ENCODE results near the gene NACC1. TPM values are rescaled to one million over a fixed set of nuclear protein-coding genes. Genes with fewer than 3 reads are reported as not detected.

NACC1 gene
- total and polyA plus RNA-seq, 2 donors (not counting 3 experiments of a cell fraction or from before 2014, with no cell fraction given) = 97.6 to 120 TPM

DNA sequence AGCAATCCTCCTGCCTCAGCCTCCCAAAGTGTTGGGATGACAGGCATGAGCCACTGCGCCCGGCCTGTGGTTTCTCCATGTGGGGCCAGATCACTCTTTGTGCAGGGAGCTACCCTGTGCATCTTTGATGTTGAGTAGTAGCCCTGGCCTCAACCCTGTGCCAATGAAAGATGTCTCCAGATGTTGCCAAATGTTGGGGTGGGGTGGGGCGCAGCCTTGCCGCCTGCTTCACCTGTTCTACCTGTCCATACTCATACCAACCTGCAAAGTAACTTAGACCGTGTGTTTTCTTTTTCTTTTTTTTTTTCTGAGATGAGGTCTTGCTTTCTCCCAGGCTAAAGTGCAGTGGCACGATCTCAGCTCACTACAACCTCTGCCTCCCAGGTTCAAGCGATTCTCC lies 53.1 kb downstream of the NACC1 start:
- no peak for DNase-seq (ENCODE audit: low read depth, low spot score)
- ChIA-PET CTCF (interaction anchor here (0.6 to 2.0 kb wide), 5 partner anchors 15 to 77 kb away, joined by 3 to 4 read pairs (median 3); no protein-coding TSS in a partner anchor), POLR2A (no interaction called here)
- Histone ChIP-seq H3K4me3 (replicated peaks in 1 of 3; ENCODE audit: insufficient read depth in 1 of 3, low read depth in 1 of 3, low read length in 3 of 3) (no peak overlapping the region), H4K20me1 (replicated peaks; ENCODE audit: control insufficient read depth, extremely low read depth, insufficient read depth, low read length) (no peaks in the 10 kb centered on the region), H3K4me1 (ENCODE audit: control insufficient read depth, extremely low read depth, insufficient read depth, low read length) (peaks cover 29% of the 10 kb centered on the region), H3K9ac (replicated peaks; ENCODE audit: extremely low read depth, insufficient read depth, low read length) (no peak overlapping the region), H2AFZ (ENCODE audit: low read depth, low read length) (no peak overlapping the region), H3K36me3 (ENCODE audit: control insufficient read depth in 2 of 2, extremely low read depth in 1 of 2, insufficient read depth in 2 of 2, low read length in 2 of 2) (no peaks in the 10 kb centered on the region), H3K27me3 (ENCODE audit: control insufficient read depth in 2 of 2, insufficient read depth in 2 of 2, low read length in 2 of 2) (no peaks in the 10 kb centered on the region), H3K4me2 (ENCODE audit: insufficient read depth, low read length) (no peak overlapping the region), H3K9me1 (replicated peaks; ENCODE audit: control insufficient read depth, extremely low read depth, insufficient read depth, low read length) (no peaks in the 10 kb centered on the region), H3K79me2 (ENCODE audit: control insufficient read depth, insufficient read depth, low read length) (no peaks in the 10 kb centered on the region), H3K27ac (ENCODE audit: insufficient read depth, low read depth, low read length) (no peak overlapping the region), H3K9me3 (replicated peaks; ENCODE audit: control insufficient read depth, insufficient read depth, low read length) (no peaks in the 10 kb centered on the region)
- no peak for FAIRE-seq
- BruUV-seq (replicated peaks) = no TSS peak
- intact Hi-C loops (cut with micrococcal nuclease) = no loop called here
- dilution Hi-C loops (cut with MboI; ENCODE audit: extremely low pct_ligation_motif_present, low sequenced_read_pairs) = no loop called here
- TF ChIP-seq POLR2A (IDR thresholded peaks at IDR 0.05; ENCODE audit: low read depth, low read length) (no peak), EZH2 (IDR thresholded peaks at IDR 0.05; ENCODE audit: borderline replicate concordance, low read depth, low read length, severe bottlenecking) (no peak), POLR2AphosphoS5 (IDR thresholded peaks at IDR 0.05; ENCODE audit: insufficient read depth, low read depth, low read length) (no peak), FOS (IDR thresholded peaks at IDR 0.05; ENCODE audit: borderline replicate concordance, insufficient read depth, low read length) (no peak), MYC (IDR thresholded peaks at IDR 0.05; ENCODE audit: low read depth, low read length) (no peak), GATA2 (IDR thresholded peaks at IDR 0.05; ENCODE audit: insufficient read depth, insufficient read length, low read depth, low read length) (no peak), JUN (IDR thresholded peaks at IDR 0.05; ENCODE audit: borderline replicate concordance, insufficient read depth, insufficient read length, low read depth) (no peak)
- TF ChIP-seq, protein P1, sequence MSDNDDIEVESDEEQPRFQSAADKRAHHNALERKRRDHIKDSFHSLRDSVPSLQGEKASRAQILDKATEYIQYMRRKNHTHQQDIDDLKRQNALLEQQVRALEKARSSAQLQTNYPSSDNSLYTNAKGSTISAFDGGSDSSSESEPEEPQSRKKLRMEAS (IDR thresholded peaks at IDR 0.05; ENCODE audit: insufficient read depth, insufficient read length) = no peak
- TF ChIP-seq, protein P2, sequence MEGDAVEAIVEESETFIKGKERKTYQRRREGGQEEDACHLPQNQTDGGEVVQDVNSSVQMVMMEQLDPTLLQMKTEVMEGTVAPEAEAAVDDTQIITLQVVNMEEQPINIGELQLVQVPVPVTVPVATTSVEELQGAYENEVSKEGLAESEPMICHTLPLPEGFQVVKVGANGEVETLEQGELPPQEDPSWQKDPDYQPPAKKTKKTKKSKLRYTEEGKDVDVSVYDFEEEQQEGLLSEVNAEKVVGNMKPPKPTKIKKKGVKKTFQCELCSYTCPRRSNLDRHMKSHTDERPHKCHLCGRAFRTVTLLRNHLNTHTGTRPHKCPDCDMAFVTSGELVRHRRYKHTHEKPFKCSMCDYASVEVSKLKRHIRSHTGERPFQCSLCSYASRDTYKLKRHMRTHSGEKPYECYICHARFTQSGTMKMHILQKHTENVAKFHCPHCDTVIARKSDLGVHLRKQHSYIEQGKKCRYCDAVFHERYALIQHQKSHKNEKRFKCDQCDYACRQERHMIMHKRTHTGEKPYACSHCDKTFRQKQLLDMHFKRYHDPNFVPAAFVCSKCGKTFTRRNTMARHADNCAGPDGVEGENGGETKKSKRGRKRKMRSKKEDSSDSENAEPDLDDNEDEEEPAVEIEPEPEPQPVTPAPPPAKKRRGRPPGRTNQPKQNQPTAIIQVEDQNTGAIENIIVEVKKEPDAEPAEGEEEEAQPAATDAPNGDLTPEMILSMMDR (IDR thresholded peaks at IDR 0.05; ENCODE audit: extremely low read depth in 1 of 2, insufficient read depth in 1 of 2, low read depth in 1 of 2, low read length in 2 of 2) = no peak
